ENCODE data around the gene CBLB.

The CBLB gene

DNA sequence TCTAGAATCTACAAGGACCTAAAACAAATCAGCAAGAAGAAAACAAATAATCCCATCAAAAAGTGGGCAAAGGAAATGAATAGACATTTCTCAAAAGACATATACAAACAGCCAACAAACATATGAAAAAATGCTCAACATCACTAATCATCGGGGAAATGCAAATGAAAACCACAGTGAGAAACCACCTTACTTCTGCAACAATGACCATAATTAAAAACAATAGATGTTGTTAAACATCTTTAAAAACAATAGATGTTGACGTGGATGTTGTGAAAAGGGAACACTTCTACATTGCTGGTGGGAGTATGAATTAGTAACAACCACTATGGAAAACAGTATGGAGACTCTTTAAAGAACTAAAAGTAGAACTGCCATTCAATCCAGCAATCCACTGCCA lies 96.2 kb downstream of the CBLB start:
- TF ChIP-seq, protein P1, sequence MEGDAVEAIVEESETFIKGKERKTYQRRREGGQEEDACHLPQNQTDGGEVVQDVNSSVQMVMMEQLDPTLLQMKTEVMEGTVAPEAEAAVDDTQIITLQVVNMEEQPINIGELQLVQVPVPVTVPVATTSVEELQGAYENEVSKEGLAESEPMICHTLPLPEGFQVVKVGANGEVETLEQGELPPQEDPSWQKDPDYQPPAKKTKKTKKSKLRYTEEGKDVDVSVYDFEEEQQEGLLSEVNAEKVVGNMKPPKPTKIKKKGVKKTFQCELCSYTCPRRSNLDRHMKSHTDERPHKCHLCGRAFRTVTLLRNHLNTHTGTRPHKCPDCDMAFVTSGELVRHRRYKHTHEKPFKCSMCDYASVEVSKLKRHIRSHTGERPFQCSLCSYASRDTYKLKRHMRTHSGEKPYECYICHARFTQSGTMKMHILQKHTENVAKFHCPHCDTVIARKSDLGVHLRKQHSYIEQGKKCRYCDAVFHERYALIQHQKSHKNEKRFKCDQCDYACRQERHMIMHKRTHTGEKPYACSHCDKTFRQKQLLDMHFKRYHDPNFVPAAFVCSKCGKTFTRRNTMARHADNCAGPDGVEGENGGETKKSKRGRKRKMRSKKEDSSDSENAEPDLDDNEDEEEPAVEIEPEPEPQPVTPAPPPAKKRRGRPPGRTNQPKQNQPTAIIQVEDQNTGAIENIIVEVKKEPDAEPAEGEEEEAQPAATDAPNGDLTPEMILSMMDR (IDR thresholded peaks at IDR 0.05; ENCODE audit: low read depth, low read length, missing control alignments), result no peak
- DNase-seq (ENCODE audit: low read depth), result no peak
- H3K4me3 ChIP-seq (ENCODE audit: low read depth, low read length), result no peak overlapping the region

GRCh38 chr3:105771392-105771791 lies 97.4 kb downstream of the CBLB start:
- TF ChIP-seq, protein P1 (IDR thresholded peaks at IDR 0.05; ENCODE audit: low read depth, low read length, missing control alignments), result no peak
- H3K4me3 ChIP-seq (ENCODE audit: low read depth, low read length), result no peak overlapping the region
- no peak for DNase-seq (ENCODE audit: low read depth)

GRCh38 chr3:105770410-105770809 lies 98.4 kb downstream of the CBLB start:
- TF ChIP-seq, protein P1 (IDR thresholded peaks at IDR 0.05; ENCODE audit: low read depth, low read length, missing control alignments), result no peak
- no peak for DNase-seq (ENCODE audit: low read depth)
- H3K4me3 ChIP-seq (ENCODE audit: low read depth, low read length), result no peak overlapping the region

DNA sequence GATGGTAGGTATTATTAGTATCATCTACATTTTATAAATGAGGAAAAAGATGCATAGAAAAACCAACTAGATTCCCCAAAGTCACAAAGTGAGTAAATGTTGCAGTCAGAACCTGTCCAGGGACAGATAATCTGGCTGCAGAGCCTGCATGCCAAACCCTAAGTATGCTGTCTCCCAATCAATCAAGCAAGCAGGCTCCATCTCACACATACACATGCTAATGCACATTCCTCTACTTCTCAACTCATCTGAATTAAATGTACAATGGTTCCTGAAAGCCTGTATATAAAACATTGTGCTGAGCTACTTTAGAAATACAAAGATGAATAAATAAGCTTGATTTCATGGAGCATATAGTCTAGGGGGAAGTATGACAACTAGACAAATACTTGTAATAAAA lies 101.0 kb downstream of the CBLB start:
- H3K4me3 ChIP-seq (ENCODE audit: low read depth, low read length), result no peak overlapping the region
- TF ChIP-seq, protein P1 (IDR thresholded peaks at IDR 0.05; ENCODE audit: low read depth, low read length, missing control alignments), result no peak

GRCh38 chr3:105767216-105767615 lies 101.6 kb downstream of the CBLB start:
- no peak overlapping the region for H3K4me3 ChIP-seq (ENCODE audit: low read depth, low read length)
- DNase-seq (ENCODE audit: low read depth), result no peak
- TF ChIP-seq, protein P1 (IDR thresholded peaks at IDR 0.05; ENCODE audit: low read depth, low read length, missing control alignments), result no peak

More for the DNA sequence above, 101.0 kb downstream of the CBLB start:
- no peak for DNase-seq (ENCODE audit: low read depth)

GRCh38 chr3:105765308-105765639 lies 103.5 kb downstream of the CBLB start:
- TF ChIP-seq, protein P1 (IDR thresholded peaks at IDR 0.05; ENCODE audit: low read depth, low read length, missing control alignments), result no peak
- H3K4me3 ChIP-seq (ENCODE audit: low read depth, low read length), result no peak overlapping the region
- DNase-seq (ENCODE audit: low read depth), result no peak

- no peak for DNase-seq (ENCODE audit: low read depth)
- no peak overlapping the region for H3K4me3 ChIP-seq (ENCODE audit: low read depth, low read length)
- TF ChIP-seq, protein P1 (IDR thresholded peaks at IDR 0.05; ENCODE audit: low read depth, low read length, missing control alignments), result no peak
Measured at GRCh38 chr3:105764378-105765307, 104.2 kb downstream of the CBLB start.

Measured in GM12864 (cell line).